HG02678 (cell line): ENCODE data around the gene WNT2.
"Not testable (repeated sequence)": the region's sequence is repeated elsewhere in the genome, so short reads cannot be mapped to it uniquely, and the experiment has no call there.

Experiments
- ATAC-seq: cut with Tn5 transposase; IDR thresholded peaks from one replicate; pipeline ENCODE4 v1.9.1; 2021; ENCODE audit warnings: mild to moderate bottlenecking, moderate library complexity; ENCODE audit not compliant: unreplicated experiment

The WNT2 gene

GRCh38 chr7:117270371-117270770, 52.5 kb downstream of the WNT2 start:
- ATAC-seq, result no peak

- no peak for ATAC-seq
Observed at GRCh38 chr7:117269886-117270285, 53.0 kb downstream of the WNT2 start.

GRCh38 chr7:117269417-117269816, 53.4 kb downstream of the WNT2 start:
- no peak for ATAC-seq

DNA sequence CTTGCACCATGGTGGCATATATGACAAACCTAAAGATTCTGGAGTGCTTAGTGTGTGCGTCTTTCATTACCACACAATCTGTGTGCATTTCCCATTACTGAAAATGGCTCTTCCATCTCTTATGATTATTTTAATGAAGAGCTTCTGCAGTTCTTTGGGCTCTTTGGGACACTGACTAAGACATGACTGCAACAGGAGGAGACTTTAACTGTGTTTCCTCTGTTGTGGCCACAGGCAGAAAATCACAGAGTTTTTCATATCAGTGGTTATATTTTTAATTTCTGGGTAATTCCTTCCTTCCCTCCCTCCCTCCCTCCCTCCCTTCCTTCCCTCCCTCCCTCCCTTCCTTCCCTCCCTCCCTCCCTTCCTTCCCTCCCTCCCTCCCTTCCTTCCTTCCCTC, 58.1 kb downstream of the WNT2 start:
- no peak for ATAC-seq

GRCh38 chr7:117262546-117262945, 60.3 kb downstream of the WNT2 start:
- ATAC-seq, result no peak

- ATAC-seq, result peak; percentile 3
Observed at GRCh38 chr7:117259615-117260014, 63.2 kb downstream of the WNT2 start.

DNA sequence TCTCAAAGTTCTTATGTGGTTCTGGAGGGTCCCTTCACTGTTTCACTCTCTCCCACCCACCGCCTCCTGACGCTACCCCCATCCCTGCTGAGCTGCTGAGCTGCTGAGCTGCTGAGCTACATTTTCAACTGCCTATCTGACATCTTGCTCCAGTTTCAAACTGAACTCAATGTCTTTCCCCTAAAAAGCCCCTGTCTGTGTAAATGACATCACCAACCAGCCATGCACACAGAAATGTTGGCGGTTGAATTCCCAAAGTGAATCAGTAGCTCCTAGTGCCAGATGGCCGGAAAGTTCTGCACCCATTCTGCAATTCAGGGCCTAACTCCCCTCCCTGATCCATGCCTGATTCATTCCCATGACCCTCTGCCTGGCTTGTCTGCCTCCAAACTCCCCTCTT, 71.2 kb downstream of the WNT2 start:
- ATAC-seq, result peak; percentile 60

DNA sequence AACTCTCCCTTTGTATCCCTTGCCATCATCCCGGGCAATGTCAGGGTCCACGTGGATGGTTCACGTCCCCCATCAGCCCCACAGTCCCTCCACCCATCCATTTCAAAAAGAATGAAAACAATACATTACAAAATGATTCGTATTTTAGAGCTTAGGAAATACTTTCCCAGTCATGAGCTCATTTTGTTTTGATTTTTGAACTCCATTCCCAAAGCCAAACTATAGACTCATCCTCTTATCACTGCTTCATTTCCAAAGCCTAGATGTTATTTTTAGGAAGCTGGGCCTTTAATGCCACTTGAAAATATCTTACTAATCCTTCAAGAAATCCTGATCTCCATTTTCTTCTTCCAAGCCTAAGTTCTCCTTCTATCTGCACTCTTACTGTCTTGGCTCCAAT, 72.1 kb downstream of the WNT2 start:
- ATAC-seq, result no peak

GRCh38 chr7:117250245-117250644, 72.6 kb downstream of the WNT2 start:
- no peak for ATAC-seq

DNA sequence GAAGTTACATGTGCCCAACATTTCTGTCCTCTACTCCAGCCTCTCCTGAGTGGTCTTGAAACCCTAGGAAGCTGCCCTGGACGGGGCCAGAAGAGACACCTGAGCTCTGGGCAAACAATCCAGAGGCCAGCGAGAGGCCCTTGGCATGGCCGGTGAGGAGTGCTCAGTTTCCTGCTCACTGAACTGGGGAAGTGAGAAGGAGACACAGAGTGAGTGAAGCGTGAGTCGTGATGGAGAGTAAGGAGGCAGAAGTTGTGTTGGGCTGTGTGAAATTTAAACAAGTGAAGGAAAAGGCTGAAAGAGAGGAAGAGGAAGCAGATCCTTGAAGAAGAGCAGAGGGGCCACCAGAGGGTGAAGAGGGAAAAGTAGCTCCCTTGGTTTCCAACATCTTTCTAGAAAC, 73.2 kb downstream of the WNT2 start:
- ATAC-seq, result no peak

- ATAC-seq, result no peak
Observed at GRCh38 chr7:117248829-117249228, 74.0 kb downstream of the WNT2 start.

DNA sequence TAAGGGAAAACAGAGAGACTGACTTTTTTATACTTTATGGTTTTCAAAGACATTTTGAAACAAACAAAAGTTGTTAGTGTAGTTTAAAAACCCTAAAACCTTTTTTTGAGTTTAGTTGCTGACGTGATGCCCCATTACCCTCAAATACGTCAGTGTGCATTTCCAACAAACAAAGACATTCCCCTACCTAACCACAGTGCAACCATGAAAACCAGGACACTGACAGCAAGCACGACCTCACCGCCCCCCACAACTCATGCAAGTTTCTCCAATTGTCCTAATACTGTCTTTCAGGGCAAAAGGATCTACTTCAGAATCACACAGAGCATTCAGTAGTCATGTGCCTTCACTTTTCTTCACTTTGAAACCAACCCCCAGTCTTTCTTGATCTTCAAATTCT, 75.0 kb downstream of the WNT2 start:
- no peak for ATAC-seq

- ATAC-seq, result not testable (repeated sequence)
Observed at GRCh38 chr7:117245703-117246102, 77.2 kb downstream of the WNT2 start.

DNA sequence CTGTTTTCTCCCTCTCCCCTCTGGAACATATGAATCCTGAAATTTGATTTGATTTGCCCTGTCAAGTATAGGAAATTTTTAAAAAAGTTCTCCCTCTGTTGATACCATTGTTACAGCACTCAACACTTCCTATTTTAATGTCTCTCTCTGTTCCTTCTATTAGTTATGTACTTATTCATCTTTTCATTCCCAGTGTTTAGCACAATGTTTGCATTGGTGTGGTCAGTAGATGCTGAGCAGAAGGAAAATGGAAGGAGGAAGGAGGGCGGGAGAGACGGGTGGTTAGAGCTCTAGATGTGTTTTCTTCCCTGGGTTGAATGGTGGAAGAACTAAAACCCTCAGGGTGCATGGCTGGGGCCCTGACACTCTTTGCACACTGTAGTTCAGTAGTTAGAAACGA, 79.5 kb downstream of the WNT2 start:
- no peak for ATAC-seq

GRCh38 chr7:117241088-117241487, 81.8 kb downstream of the WNT2 start:
- ATAC-seq, result no peak

DNA sequence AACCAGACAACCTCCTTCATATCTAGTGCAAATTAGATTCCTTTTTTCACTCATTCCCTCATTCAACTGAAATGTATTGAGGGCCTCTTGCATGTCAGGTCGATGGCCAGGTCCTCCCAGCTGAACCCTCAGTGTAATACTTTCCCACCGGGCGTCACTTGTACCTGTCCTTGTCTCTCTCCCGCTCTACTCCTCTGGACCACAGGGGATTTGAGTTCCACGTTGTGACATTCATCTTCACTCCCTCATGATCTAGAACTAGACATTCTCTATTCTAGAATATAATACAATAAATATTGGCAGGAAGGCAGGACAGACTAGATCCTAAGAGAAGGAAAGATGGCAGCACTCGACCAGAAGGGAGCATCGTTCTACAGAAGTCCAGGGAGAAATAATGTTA, 83.9 kb downstream of the WNT2 start:
- ATAC-seq, result no peak

DNA sequence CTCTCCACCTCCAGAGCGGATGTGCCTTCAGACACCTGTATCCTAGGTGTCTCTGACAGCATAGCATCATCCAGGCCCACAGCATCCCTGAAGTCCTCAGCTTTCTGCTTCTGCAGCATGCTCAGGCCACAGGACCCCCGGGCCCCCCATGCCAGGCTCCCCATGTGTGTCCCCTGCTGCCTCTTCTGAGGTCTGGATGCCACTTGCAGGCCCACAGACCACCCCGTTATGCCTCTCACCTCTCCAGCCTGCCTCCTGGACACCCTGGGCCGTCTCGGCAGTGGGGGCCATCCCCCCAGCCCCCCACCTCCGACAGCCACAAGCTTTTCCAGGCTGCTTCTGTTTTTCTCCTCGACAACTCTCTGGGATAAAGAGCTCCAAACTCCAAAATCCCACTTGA, 84.4 kb downstream of the WNT2 start:
- no peak for ATAC-seq

GRCh38 chr7:117237646-117238045, 85.2 kb downstream of the WNT2 start:
- ATAC-seq, result no peak

GRCh38 chr7:117231047-117231359, 91.9 kb downstream of the WNT2 start:
- ATAC-seq, result no peak

- ATAC-seq, result peak; percentile 78
Observed at GRCh38 chr7:117230276-117231046, 92.4 kb downstream of the WNT2 start.

GRCh38 chr7:117229350-117229749, 93.5 kb downstream of the WNT2 start:
- ATAC-seq, result no peak

- ATAC-seq, result no peak
Observed at GRCh38 chr7:117227091-117227490, 95.8 kb downstream of the WNT2 start.

DNA sequence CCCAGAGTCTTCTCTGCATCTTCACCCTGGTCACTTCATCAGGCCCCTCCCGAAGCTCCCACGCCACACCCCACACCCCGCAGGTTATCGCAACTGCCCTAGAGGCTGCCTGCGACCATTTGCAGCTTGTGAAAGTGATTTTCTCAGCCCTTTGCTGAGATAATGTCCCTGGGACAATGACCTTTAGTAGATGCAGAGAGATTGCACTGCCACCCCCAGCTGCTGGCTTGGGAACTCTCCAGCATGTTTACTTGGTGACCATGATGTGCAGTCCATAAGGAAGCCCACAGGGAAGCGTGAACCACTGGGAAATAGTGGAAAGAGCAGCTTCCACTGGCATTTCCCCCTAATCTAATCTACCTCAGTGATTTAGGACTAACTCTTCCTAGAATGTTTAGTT, 97.3 kb downstream of the WNT2 start:
- ATAC-seq, result no peak
